HL-60/S4 (cell line): Measurements from ENCODE around the gene XRCC5.

Experiments
- in situ Hi-C: fragments of 300-500 bp; cut with MboI; formaldehyde crosslinking; loops from 2 replicates; pipeline ENCODE4 v1.14.3; 2022; ENCODE audit warnings: low sequenced_read_pairs

XRCC5 gene

DNA sequence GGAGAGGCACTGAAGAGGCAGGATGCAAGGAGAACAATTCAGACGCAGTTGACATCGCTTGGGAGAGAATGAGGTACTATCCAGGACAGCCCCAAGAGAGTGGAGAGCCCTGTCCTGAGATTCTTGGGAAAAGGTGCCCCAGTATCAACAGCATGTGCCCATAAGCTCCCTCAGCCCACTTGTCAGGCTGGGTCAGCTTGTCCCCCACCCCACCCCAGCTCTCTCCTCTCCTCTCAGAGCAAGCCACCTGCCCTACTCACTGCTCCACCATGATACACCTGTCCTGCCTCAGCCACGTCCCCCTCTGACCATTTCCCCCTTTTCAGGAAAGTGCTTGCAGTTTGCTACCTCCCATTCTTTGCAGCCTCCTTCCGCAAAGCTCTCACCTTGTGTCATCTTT, 111.8 kb downstream of the XRCC5 start:
- in situ Hi-C loops = no loop called here

DNA sequence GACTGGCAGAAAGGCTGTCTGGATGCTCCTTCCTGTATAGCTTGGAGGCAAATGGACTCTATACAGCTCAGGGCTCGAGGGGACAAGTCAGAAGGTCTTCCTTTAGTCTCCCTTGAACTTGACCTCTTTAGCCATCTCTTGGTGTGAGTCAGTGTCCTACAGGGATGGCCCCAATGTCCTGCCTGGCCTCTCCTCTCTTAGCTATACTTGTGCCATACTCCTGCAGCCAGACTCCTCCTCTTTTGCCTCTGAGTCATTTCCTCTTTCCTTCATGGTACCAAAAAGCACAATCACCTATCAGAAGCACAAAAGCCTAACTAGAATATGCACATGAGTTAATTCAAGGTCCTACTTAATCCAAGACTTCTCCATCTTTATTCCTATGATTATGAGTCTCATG, 112.7 kb downstream of the XRCC5 start:
- in situ Hi-C loops = no loop called here

DNA sequence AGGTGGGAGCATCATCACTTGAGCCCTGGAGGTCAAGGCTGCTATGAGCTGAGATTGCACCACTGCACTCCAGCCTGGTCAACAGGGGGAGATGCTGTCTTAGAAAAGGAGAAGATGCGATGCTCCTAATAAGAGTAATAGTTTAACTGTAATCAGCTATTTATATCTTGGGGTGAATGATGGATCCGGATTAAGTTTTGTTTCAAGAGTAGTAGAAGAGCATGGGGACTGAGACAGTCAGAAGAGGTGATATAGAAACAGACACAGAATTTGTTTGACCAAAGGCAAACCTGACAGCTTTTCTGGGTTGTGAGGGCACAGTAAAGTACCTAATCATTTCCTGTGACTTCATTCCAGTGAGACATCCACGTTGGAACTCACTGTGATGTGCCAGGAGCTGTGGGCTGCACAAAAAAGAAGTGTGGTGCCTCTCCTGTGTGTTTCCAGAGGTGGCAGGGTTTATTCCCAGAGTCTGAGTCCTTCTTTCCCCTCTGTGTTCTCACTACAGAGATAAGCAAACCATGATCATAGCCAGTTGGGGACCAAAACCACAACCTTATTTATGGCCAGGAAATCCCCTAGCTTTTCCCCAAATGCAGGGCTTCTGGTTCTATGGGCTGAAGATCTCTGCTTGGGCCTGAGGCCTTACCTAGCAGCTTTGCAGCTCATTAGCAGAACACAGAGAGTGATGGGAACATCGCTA, 113.7 kb downstream of the XRCC5 start:
- in situ Hi-C loops = no loop called here

DNA sequence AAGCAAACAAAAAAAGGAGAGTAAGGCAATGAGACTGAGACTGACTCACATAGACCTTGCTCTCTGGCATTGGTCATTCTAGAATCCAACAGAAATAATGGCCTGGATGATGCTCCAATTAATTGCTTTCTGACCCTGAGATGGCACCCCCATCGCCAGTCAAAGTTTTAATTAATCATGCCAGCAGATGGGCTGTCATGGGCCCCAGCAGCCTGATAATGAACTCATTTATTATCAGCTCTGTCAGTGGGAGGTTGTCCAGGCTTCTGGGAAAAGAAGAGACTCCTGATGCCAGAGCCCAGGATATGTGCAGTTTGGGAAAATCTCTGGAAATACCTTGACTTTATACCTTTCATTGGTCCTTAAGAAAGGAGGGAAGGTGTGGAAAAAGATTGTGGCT, 115.2 kb downstream of the XRCC5 start:
- in situ Hi-C loops = no loop called here

DNA sequence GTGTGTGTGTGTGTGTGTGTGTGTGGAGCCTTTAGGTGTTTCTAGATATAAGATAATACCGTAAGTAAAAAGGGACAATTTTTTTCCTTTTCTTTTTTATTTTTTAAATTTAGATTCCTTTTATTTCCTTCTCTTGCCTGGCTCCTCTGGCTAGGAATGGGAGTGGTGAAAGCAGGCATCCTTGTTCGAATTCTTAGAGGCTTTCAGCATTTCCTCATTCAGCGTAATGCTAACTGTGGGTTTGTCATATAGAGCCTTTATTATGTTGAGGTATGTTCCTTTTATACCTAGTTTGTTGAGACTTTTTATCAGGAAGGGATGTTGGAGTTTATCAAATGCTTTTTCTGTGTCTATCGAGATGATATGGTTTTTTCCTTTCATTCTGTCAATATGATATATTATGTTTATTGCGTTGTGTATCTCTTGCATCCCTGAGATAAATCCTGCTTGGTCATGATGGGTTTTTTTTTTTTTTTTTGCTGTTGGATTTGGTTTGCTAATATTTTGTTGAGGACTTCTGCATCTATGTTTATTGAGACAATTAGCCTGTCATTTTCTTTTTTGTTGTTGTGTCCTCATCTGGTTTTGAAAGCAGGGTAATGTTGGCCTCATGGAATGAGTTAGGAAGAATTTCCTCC, 120.2 kb downstream of the XRCC5 start:
- in situ Hi-C loops = no loop called here

DNA sequence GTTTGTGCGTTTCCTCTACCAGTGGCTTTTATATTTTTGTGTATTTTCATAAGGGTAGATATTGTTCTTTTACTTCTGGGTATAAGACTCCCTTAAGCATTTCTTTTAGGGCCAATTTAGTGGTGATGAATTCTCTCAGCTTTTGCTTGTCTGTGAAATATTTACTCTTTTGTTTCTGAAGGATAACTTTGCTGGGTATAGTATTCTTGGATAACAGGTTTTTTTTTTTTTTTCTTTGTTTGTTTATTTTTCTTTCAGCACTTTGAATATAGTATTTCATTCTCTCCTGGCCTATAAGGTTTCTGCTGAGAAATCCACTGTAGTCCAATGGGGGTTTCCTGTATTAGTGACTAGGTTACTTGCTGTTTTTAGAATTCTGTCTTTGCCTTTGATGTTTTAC, 122.7 kb downstream of the XRCC5 start:
- in situ Hi-C loops = no loop called here

DNA sequence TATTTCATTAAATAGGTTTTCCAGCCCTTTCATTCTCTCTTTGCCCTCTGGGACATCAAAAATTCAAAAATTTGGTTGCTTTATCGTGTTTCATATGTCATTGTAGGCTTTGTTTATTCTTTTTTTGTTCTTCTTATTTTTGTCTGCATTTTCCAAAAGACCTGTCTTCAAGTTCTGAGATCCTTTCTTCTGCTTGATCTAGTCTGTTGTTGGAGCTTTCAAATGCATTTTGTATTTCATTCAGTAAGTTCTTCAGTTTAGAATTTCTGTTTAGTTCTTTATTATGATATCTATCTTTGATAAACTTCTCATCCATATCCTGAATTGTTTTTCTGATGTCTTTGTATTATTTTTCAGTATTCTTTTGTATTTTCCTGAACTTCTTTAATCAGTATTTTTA, 123.6 kb downstream of the XRCC5 start:
- in situ Hi-C loops = no loop called here

DNA sequence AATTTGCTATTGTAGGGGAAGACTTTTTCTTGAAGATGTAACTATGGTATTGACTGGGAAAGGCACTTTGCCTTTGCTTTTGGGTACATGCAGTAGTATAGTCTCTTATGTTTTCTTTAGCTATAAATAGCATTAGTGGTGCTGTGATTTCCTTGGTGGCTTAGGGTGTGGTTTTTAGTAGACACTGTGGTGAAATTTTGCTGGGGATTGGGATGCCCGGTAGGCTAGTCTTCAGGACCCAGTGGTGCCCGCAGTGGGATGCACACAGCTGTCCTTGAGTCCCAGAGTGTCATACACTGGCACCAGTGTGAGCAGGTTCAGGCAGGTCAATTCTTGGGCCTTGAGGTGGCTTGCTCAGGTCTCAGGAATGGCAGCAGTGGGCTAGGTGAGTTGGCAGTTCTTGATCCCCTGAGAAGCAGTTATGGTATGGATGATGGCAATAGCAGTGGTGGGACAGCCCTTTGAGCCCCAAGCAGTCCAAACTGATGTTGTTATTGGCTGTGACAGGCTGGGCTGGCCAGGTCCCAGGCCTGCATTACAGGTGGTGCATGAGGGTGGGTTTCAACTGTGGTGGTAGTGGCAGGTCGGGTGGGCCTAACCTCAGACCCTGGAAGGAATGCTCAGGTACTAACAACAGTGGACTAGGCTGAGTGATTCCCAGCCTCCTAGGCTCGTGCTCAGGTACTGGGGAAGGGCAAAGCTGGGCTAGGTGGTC, 124.3 kb downstream of the XRCC5 start:
- in situ Hi-C loops = no loop called here

DNA sequence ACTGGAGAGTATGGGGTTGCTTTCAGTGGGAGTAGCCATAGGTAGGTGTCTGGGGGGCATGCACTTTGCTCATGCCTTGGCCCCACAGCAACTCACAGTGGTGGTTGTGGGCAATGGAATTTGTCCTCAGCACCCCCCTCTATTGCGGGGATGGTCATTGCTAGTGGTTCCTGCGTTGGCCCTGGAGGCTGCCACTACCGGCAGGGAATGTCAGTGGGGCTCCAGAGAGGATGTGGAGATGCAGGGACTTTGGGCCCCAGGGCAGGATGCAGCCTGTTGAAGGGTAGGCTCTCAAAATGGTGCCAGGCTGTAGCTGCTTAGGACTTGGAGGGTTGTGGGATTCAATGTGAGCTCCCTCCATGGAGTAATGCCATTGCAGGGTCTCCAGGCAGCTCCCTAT, 125.0 kb downstream of the XRCC5 start:
- in situ Hi-C loops = no loop called here

DNA sequence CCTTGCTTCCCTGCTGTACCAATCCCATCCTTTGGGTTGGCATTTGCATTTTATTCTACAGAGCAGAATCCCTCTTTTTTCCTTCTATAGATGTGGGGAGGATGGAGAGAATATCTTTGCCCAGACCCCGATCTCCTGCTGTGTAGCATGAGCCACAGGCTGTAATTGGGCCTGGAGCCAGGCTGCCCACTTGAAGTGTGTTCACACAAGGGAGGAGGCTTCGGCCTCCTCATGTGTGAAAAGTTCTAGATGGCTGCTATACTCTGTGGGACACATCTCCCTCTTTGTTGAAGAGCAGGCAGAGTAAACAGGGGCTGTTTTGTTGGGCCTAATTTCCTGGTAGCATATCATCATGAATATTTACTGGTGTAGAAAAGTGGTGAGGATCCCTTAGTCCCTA, 126.3 kb downstream of the XRCC5 start:
- in situ Hi-C loops = no loop called here

DNA sequence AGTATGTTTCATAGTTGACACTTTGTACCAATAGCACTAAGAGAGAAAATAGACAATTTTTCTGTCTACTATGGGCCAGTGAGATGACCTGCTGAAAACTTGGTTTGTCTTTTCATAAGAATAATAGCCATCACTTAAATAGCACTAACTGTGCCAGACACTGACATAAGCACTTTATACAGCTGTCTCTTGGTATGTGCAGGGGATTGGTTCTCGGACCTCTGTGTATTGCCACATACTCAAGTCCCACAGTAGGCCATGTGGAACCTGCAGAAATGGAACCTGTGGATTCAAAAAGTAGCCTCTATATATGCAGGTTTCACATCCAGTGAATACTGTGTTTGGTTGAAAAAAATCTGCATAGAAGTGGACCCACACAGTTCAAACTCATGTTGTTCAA, 126.7 kb downstream of the XRCC5 start:
- in situ Hi-C loops = no loop called here

DNA sequence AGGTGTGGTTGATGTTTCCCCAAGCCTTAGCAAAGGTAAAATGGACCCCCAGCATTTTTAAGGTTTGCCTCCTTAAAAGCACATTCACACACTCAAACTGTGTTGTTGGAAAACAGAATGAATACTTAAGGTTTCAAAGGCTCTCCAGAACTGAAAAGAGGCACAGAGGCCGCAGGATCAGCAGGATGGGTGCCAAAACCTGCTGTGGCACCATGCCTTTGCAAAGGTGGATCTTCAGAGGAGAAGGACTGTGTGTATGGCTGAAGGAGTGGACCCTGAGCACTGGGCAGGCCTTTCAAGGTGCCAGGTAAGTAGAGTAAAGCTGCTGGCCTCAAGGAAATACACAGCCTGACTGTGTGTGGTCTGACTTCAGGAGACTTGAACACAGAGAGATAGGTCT, 127.3 kb downstream of the XRCC5 start:
- in situ Hi-C loops = no loop called here

DNA sequence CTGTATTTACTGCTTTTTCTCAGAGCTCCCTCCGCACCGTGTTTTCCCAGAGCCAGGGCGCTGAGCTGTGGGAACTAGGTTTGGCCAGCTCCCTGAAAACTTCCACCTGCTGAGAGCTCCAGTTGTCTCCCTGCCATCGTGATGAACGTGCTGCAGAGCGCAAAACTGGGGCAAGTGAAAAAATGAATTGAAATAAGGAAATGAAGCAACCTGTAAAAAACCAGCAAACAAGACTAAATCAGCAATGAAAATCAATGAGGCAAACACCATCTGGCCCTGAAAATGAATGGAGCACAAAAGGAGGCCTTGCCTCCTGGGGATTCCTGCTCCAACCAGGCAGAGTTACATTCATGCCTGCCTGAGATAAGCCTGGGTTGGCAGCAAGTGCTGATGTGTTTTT, 133.2 kb downstream of the XRCC5 start:
- in situ Hi-C loops = no loop called here

DNA sequence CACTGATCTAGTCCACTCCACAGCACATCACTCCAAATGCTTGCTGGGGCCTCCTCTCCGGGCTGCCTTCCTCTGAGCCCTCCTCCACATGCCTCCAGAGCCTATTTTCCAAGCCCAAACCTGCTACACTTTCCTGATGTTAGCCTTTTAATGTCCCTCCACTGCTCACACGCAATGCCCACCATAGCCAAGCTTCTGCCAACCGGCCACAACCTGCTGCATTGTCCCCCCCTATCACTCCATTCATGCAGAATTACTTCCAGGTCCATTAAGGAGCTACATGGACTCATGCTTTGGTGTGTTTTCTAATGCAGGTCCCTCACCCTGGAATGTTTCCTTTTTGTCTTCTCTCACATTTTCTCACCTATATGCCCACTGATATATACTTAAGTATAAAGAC, 133.9 kb downstream of the XRCC5 start:
- in situ Hi-C loops = no loop called here

DNA sequence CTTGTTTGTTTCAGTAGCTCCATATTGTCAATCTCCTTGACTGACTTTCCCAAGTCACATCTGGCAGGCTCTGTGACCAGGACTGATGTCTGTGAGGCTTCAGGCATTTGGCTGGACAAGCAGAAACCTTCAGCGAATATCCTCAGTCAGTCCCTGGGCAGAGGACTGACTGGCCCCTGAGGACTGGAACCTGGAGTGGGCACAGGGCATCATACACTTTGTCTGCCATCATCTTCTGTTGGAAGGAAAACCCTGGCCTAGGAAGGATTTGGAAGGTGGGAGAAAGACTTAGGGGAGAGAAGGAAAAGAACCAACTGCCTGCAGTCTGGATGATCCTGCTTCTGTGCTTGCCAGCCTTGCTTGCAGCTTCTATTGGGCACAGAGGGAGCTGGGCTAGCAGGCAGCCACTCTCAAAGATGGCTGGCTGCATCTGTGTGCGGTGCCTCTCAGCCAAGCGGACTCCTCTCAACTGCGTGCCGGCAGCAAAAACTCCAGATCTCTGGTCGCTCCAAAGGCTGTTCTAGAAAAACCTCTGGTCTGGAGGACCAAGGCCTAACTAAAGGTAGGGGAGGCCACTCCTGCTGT, 136.3 kb downstream of the XRCC5 start:
- in situ Hi-C loops = no loop called here

DNA sequence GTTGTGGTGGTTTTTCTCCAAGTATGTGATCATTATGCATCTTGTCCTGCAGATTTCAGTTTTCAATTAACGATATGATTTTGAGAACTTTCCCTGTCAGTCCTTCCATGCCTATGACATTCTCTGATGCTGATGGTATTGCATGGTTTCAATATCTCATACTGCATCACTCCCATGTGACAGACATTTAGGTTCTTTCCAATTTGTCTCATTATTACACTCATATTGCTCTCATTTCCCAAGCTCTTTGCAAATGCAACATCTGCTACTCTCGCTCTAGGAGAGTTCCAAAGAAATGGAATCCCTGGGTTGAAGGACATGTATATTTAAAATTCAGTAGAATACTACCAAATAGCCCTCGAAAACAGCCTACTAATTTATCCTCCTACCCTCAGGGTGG, 137.6 kb downstream of the XRCC5 start:
- in situ Hi-C loops = no loop called here
